HG02678 (cell line): ENCODE data around the gene SCAMP5.

Experiments
- ATAC-seq: cut with Tn5 transposase; IDR thresholded peaks from one replicate; pipeline ENCODE4 v1.9.1; 2021; ENCODE audit warnings: mild to moderate bottlenecking, moderate library complexity; ENCODE audit not compliant: unreplicated experiment

SCAMP5 gene

GRCh38 chr15:75021341-75021740 is 26.0 kb downstream of the SCAMP5 start:
- ATAC-seq, result no peak

- ATAC-seq, result no peak
Observed at GRCh38 chr15:75022783-75023180, 27.4 kb downstream of the SCAMP5 start.

- peak; percentile 96 for ATAC-seq
Observed at GRCh38 chr15:75023181-75023871, 28.0 kb downstream of the SCAMP5 start, which contains the start of gene PPCDC. Gene PPCDC, plus strand, starts transcription at chr15:75023590. Its CDS starts 4,729 bp downstream, at chr15:75028319.

- ATAC-seq, result no peak
Observed at GRCh38 chr15:75023872-75024636, 28.7 kb downstream of the SCAMP5 start.

GRCh38 chr15:75025107-75025506 is 29.7 kb downstream of the SCAMP5 start:
- no peak for ATAC-seq

- ATAC-seq, result no peak
Observed at GRCh38 chr15:75025548-75026260, 30.3 kb downstream of the SCAMP5 start.

- no peak for ATAC-seq
Observed at GRCh38 chr15:75027551-75027950, 32.2 kb downstream of the SCAMP5 start.

- ATAC-seq, result no peak
Observed at GRCh38 chr15:75028991-75029377, 33.6 kb downstream of the SCAMP5 start.

- peak; percentile 67 for ATAC-seq
Observed at GRCh38 chr15:75029378-75030022, 34.1 kb downstream of the SCAMP5 start.

- no peak for ATAC-seq
Observed at GRCh38 chr15:75030023-75030413, 34.7 kb downstream of the SCAMP5 start.

GRCh38 chr15:75030424-75030823 is 35.1 kb downstream of the SCAMP5 start:
- no peak for ATAC-seq

GRCh38 chr15:75031848-75032247 is 36.5 kb downstream of the SCAMP5 start:
- no peak for ATAC-seq

GRCh38 chr15:75032395-75032794 is 37.0 kb downstream of the SCAMP5 start:
- no peak for ATAC-seq

GRCh38 chr15:75033809-75034208 is 38.4 kb downstream of the SCAMP5 start:
- ATAC-seq, result no peak

GRCh38 chr15:75034615-75035014 is 39.3 kb downstream of the SCAMP5 start:
- ATAC-seq, result no peak

- no peak for ATAC-seq
Observed at GRCh38 chr15:75036212-75036616, 40.9 kb downstream of the SCAMP5 start.

- no peak for ATAC-seq
Observed at GRCh38 chr15:75037685-75038084, 42.3 kb downstream of the SCAMP5 start.

GRCh38 chr15:75038231-75038630 is 42.9 kb downstream of the SCAMP5 start:
- no peak for ATAC-seq

GRCh38 chr15:75042730-75043508 is 47.6 kb downstream of the SCAMP5 start:
- peak; percentile 75 for ATAC-seq

GRCh38 chr15:75043509-75044257 is 48.3 kb downstream of the SCAMP5 start:
- ATAC-seq, result peak; percentile 25
